ENCODE data around the gene TPD52L1.

Gene TPD52L1

DNA sequence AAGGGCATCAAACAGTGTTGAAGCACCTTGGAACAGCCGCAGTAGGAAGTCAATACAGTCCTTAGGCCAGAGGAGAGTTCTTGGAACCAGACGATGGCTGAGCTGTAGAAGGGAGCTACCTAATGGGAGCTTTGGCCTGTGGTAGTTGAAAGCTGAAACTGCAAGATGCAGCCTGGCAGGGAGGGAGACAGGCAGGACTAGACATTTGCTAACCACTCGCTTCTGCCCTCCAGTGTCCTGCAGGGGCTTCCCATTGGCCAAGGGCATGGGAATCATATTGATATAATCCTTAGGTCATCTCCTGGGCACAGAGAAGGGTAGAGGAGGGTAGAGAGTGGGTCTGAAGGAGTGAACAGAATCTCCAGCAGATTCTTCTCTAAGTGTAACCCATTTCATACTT, 60.4 kb downstream of the TPD52L1 start:
- no peak for DNase-seq

DNA sequence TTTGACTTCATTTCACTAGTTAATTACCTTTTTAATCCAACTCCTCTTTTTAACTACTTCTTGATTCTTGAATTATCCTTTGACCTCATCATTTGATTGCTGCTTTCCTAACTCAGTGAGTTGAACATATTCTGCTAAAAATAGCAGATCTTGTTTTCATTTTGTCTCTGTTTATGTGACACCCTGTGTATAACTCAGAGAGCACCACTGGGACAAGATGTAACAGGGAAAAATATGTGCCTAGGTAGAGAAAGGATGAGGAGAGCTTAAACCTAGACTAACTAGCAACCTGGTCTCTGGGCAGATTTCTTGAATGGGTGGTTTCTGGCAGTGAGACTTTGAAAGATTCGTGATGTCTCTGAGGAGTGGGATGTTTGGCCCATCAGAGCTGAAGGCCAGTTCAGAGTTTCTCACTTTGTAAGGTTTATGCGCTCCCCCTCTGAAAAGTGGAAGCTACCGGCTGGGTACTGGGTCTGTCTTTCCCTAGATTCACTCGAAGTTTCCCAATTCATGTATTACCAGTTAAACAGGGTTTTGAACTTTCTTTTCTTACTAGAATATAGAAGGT, 61.8 kb downstream of the TPD52L1 start:
- DNase-seq: no peak

DNA sequence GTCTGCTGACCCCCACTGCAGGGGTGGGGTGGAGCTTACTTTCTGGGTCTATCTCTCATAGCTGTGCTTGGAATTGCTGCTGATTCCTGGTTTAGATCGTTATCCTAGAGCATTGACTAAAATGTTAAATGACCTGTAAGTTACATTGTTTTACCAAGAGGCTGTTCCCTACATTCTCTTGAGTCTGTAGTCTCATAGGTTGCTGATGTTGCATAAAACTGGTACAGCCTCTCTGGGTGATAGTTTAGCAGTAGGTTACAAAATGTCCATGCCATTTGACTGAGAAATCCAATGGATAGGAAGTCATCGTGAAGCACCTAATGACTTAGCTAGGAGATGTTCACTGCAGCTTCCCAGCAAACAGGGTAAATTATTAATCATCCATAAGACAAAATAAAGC, 62.4 kb downstream of the TPD52L1 start:
- DNase-seq: no peak

DNA sequence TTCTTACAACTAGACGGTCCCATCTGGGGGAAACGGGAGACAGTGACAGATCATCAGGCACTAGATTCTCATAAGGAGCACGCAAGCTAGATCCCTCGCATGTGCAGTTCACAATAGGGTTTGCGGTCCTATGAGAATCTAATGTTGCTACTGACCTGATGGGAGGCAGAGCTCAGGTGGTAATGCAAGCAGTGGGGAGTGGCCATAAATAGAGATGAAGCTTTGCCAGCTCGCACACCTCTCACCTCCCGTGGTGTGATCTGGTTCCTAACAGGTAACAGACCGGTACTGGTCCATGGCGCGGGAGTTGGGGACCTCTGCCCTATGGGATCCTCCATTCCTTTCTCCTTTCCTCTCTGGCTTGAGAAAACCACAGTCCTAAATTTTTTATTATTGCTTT, 63.8 kb downstream of the TPD52L1 start:
- no peak for DNase-seq

DNA sequence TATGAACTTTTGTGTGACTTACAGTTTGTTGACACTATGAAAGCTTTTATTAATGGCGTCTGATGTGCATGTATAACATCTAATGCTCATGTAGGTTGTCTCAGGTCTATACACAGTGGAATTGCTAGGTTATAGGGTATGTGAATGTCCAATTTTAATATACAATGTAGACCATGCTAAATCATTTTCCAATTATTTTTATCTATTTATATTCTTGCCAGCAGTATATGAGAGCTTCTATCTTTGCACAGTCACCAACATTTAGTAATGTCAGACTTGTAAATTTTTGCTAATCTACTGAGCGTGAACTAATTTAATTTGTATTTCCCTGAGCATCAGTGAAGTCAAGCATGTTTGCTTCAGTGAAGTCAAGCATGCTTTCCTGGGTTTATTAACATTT, 64.4 kb downstream of the TPD52L1 start:
- no peak for DNase-seq

DNA sequence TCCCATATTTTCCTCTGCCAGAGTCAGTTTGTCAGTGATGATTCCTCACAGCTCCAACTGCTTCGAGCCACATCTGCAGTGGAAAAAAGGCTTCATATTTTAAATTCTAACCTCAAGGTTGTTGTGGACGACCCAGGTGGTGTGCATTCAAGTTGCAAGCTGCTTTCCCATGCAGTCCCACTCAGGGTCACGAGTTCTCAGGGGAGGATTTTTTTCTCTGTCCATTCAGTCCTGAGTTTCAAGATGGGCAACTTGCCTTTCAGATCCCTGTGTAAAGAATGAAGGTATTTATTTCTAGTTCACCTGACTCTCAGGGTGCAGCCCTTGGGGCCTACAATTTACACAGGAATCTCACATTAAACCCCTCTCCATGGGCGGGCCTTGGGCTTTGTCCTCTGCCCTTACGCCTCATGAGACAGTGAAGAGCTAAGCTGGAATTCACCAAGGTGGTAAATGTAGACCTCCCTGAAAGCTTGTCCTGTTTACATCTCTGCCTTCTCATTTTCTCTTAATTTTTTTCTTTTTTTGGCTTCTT, 65.9 kb downstream of the TPD52L1 start:
- DNase-seq: no peak

DNA sequence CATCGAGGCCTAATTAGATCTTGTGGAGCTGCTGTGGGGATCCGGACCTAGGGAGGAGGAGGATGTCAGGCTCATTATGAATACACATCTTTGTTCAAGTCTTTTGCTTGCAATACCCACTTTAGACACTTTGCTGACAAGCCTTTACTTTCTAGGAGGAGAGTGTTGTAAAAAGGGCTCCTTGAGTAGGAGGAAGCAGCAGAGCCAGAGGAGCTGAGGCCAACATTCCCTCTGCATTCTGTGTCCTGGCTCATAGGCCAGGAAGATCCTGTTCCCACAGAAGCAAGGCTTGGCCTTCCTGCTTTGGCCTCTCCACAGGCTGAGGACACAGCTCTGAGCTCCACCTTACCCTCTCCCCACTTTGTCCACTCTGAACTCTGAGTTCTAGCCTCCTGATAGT, 67.1 kb downstream of the TPD52L1 start:
- DNase-seq: no peak

DNA sequence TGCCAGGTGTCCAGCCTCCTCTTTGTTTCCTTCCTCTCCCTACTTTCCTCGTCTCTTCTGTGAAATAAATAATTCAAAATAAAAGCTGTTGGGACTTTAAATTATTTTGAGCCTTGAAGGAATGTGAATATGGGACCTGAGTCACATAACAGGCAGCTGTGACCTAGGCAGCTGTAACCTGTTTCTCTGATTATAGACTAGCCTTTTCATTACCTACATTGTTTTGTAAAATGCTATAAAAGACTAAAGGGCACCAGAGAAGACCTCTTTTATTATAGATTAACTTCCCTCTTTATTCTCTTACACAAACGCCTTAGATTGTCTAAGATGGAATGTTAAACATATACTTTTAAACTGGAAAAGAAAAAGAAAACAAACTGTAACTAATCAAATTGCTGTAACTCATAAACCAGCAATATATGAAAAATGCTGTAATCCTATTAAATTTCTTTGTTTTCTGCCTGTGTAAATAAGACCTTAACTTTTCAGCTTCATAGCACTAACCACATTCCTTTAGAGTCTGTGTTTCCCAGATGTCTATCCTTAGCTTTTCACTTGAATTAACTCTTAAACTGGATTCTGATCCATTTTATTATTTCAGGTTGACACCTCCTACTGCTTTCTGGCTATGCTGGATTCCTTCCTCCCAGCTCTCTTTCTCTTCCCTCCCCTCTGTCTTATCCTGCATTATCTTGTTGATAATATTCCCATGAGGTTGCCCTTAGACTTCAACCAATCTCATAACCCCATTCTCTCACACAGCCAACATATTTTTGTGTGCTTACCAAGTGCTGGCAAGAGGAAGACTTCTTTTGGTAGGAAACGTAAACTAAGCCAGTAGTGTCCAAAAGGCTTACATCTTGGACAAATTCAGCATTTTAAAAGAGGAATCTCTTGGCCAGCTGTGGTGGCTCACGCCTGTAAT, 69.2 kb downstream of the TPD52L1 start:
- DNase-seq: no peak

DNA sequence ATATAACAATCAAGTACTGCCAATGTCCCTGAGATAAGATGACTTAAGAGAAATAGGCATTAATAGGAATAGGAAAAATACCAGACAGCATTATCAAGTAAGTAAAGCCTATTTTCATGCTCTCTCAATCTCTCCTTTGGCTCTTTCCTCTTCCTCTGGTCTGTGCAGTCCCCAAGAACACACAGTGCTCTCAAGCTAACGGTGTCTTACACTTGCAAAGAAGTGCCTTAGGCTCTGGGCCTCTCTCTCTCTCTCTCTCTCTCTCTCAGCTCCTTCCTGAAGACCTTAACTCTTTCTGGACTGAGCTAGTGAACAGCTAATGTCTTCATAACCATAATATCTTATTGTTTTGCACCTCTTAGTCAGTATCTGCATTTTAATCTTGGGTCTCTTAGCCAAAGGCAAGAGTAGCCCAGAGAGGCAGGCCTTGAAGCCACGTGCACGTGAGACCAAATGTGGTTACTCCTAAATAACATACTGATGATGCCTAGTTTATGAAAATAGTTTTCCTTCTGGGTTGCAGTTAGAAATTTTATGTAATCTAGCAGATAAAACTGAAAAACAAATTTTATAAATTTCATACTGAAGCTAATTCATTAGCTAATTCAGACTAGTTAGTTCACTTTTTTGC, 70.8 kb downstream of the TPD52L1 start:
- DNase-seq: no peak

DNA sequence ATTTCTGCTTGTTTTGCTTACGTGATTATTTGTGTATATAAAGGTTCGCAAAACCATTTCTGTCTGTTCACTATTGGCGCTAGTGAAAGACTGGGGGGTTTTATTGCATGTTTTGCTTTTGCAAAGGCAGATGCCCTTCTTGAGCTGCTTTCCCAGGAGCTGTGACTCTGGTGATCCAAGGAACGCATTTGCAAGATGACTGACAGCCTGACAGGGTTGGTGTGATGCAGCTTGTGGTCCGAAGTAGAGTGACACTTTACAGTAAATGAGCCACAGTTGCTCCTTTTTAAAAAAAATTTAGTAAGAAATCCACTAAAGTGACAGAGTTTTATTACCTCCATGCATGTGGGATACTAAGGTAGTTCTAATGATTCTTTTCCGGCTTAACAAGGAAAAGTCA, 73.7 kb downstream of the TPD52L1 start:
- DNase-seq: no peak

DNA sequence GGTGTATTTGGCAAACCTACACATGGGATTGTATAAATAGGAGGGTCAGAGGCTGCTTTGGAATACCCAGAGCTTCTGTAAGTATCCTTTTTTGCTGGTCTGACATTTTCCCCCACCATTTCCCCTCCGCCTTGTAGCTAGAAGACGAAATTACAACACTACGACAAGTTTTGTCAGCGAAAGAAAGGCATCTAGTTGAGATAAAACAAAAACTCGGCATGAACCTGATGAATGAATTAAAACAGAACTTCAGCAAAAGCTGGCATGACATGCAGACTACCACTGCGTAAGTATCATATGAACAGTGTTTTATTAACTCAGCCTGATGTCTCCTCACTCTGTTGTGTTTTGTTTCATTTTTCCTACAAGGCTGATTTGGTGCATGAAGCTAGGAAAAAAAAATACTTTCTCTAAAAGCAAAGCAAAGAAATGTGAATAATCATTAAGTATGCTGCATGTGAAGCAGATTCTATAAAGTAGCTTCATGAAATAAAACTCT, 75.5 kb downstream of the TPD52L1 start:
- no peak for DNase-seq

DNA sequence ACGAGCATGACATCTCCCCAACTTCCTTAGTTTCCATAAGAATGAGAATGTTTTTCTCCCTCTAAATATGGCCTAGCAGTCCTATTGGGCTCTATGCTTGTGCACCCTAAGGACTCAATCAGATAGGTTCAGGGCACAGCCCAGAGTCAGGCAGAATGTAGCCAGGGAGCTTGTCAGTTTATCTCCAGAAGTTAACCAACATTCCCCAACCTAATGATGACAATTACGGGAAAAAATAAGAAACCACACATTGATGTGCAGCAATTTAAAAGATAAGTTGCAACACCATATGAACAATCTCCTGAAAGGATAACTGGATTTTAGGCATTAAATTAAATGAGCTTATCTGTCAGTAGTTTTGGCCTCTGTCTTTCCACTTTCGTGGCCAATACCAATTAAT, 77.1 kb downstream of the TPD52L1 start:
- no peak for DNase-seq

DNA sequence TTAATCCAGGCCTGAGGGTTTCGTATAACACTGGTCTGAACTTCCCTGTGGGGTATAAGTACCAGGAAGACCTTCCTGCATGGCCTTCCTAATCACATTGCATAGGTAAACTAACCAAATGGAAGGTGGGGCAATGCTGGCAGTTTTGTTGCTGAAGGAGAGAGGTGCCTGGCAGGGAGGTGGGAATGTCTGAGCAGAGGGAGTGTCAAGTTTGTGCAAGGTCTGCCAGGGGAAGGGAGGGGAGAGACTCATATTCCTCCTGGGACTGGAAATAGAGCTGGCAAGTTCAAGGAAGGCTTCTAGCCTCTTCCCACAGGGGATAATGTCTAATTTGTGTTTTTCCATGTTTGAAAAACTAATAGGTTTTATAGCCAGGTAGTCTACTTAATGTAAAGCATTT, 77.6 kb downstream of the TPD52L1 start:
- DNase-seq: no peak

DNA sequence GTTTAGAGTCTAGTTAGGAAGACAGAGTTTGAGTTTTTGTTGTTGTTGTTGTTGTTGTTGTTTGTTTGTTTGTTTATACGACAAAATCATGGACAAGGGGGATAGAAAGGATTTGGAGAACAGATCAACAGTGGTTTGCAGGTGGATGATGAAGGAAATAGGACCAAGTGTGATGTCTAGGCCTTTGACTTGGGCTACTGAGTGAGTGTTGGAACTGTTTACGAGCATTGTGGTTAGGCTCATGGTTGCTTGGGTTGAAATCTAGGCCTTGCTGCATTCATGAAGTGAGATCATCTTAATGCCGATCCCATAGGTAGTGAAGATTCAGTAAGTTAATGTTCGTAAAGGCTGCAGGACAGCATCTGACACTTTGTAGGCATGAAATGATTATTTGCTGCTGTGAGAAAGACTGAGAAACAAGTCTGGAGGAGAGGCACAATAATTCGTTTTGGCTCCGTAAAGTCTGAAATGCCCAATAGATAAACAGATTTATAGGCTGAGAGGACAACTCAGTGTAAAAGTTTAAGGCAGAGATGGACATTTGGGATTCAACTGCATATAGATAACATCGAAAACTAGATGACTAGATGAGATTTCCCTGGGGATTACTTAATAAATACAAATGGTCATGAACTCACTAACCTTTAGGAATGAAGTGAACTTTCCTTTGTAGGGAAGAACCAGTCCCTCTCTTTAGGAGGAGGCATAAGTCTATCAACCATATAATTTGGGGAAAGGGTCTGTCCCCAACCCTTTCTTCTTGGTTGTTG, 78.2 kb downstream of the TPD52L1 start:
- DNase-seq: no peak

DNA sequence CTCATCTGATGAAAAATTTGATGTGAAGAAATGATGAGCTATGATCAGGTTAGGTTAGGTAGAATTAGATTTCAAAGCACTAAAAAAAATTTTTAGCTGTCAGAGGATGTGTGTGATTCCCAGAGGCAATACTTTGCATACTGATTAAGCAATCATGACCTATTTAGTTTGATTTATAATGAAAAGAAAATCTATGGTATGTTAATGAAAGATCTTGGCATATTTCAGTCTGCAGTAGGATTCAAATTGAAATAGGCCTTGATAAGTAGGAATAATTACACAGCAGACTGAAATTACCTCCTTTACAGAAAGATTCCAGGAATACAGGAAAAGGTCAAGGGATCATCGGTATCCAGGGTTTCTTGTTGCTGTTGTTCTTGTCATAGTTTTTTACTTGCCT, 78.9 kb downstream of the TPD52L1 start:
- DNase-seq: no peak

DNA sequence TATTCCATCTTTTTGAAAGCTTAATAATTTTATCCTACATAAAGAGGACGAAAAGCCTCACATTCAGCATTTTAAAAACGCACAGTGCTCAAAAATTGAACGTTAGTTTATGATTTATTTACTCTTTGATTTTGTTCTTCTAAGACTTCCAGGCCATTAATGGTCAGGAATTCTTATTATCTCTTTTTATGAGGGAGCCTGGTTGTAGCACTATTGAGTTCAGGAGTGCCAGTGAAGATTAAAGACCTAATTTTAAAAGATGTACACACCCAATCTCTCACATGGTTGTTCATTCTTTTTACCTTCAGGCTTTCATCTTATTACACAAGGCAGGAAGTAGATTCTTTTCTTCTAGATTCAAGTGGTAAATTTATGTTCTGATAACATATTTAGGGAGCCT, 79.6 kb downstream of the TPD52L1 start:
- no peak for DNase-seq

DNA sequence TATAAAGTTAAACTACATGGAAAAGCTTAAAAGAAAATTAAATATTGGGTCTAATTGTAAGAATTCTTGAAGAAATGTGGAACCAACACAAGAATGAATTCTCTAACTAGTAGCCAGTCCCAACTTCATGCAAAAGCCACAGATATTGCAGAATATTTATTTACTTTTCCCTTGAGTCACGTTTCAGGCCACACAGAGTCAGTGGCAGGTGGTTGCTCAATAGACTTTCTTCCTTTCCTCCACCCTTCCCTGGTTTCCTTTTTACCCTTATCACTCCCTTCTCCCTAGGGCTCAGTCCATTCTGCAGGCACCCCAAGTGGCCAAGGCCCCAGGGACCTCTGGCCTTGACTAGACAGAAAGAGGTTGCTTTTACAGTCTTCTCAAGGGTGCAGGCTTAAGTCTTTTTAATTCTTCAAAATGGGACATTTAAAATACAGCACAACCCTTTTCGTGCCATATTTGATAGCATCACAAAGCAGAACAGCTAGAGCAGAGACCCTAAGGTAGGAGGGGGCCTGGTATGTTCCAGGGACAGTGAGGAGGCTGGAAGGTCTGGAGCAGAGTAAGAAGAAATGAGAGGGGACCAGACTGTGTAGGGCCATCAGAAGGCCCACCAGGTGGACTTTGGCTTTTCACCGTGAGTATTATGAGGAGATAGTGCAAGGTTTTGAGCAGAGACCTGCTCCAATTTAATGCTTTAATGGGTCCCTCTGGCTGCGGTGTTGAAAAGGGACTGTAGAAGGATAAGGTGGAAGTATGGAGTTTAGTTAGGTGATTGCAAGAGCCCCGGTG, 83.2 kb downstream of the TPD52L1 start:
- no peak for DNase-seq

DNA sequence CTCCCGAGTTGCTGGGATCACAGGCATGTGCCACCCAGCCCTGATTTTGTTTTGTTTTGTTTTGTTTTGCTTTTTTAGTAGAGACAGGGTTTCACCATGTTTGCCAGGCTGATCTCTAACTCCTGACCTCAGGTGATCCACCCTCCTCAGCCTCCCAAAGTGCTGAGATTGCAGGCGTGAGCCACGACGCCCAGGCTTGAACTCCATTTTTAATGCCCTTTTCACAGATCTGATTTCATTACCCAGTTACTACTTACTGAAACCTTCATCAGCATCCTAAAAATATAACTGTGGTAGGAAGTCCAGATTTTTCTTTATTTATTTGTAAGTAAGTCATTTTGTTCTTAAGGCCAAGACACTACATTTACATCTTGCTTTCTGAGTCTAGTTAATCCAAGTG, 84.2 kb downstream of the TPD52L1 start:
- no peak for DNase-seq

DNA sequence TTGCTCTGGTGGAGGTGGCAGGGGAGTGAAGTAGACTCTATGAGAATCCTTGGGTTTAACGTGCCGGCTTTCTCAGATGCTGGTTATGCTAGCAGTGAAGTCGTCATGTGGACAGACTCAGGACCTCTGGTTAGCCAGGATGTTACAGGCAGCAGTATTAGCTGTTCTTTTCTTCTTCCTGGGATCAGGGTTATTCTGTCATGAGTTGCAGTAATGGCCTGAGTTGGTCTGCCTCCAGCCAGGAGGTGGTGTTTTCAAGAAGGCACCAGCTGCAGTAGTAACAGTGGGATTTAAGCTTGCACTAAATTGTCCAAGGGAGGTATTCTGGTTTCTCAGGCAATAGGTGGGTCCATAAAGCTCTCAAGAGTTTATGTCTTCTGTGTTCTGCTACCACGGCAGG, 91.5 kb downstream of the TPD52L1 start:
- no peak for DNase-seq

DNA sequence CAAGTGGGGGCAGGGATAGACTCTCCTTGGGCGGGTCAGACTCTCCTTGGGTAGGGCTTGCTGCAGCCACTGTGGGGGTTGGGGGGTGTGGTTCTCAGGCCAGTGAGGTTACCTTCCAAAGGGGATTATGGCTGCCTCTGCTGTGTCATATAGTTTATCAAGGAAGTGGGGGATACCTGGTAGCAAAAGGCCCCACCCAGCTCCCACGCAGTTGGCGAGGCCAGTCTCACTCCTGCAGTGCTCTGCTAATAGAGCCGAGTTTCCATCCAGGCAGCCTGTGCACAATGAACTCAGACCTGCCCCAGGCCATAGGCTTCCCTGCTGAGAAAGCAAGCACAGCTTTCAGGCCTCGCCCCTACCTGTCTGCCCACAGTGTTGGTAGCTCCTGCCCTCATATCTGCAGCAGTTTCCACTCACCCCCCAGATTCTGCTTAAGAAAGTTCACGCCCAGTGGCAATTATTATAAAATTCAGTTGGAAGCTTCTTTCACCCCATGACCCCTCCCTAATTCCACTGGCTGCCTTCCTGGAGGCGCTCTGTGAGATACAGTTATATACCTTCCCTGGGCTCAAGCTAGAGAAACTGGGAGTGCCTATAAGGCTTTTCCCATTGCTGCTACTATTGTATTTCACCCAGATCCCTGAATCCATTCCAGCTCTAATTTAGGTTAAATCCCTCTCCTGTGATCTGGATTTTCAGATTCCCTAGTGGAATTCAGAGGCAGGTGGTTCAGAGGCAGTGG, 92.1 kb downstream of the TPD52L1 start:
- no peak for DNase-seq

DNA sequence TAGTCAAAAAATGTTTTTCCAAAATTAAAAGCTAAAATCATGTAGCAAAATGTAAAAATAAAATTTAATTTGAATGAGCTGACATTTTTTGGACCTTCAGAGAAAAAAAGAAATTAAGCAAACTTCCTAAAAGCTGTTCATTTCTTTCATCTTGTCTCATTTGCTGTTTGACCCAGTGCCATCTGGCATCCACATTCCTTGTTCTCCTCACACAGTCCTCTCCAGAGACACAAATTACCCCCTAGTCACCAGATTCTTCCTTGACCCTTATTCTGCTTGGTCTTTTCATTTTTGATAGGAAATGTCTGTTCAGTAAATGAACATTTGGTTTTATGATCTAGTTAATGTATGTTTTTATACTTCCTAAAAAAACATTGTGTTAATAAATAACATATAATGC, 93.0 kb downstream of the TPD52L1 start:
- no peak for DNase-seq

All from activated CD8-positive, alpha-beta memory T cell treated with anti-CD3 and anti-CD28 coated beads, Interleukin-2, amount 50 U/mL, for 4 hours (primary cell).